MM.1S (cell line): ENCODE results near the gene C20orf141.
"Not testable (repeated sequence)": the region's sequence is repeated elsewhere in the genome, so short reads cannot be mapped to it uniquely, and the experiment has no call there.

Source experiments
- DNase-seq: peaks from one replicate; pipeline ENCODE4 v3.0.0-alpha.2; 2015
- H2AFZ ChIP-seq: fragments of 300-600 bp; sonication (generic); 2 replicates; pipeline ENCODE4 v1.6.0; 2016; ENCODE audit warnings: antibody characterized with exemption, low read length
- H3F3A ChIP-seq: fragments of 300-600 bp; sonication (generic); 2 replicates; pipeline ENCODE4 v1.6.1; 2016; ENCODE audit warnings: mild to moderate bottlenecking, antibody characterized with exemption, low read length, moderate library complexity, mixed read lengths; ENCODE audit not compliant: insufficient read depth
- H3K27ac ChIP-seq: fragments of 300-600 bp; sonication (generic); 2 replicates; pipeline ENCODE4 v1.5.1; 2016; ENCODE audit warnings: mild to moderate bottlenecking, low read length
- H3K27me3 ChIP-seq: fragments of 300-600 bp; sonication (generic); replicated peaks from 2 replicates; pipeline ENCODE4 v1.6.0; 2016; ENCODE audit warnings: low read length; ENCODE audit not compliant: insufficient read depth
- H3K36me3 ChIP-seq: fragments of 300-600 bp; sonication (generic); replicated peaks from 2 replicates; pipeline ENCODE4 v1.6.1; 2016; ENCODE audit warnings: mild to moderate bottlenecking, low read length, mixed read lengths; ENCODE audit not compliant: insufficient read depth
- H3K4me1 ChIP-seq: fragments of 300-600 bp; sonication (generic); 2 replicates; pipeline ENCODE4 v1.6.1; 2016; ENCODE audit warnings: low read length, mixed read lengths
- H3K4me2 ChIP-seq: fragments of 300-600 bp; sonication (generic); 2 replicates; pipeline ENCODE4 v1.6.0; 2016; ENCODE audit warnings: low read depth, low read length
- H3K4me3 ChIP-seq: fragments of 300-600 bp; sonication (generic); 2 replicates; pipeline ENCODE4 v1.5.1; 2016; ENCODE audit warnings: low read length, mixed read lengths
- H3K79me2 ChIP-seq: fragments of 300-600 bp; sonication (generic); 2 replicates; pipeline ENCODE4 v1.6.1; 2016; ENCODE audit warnings: mixed run types, low read length, mixed read lengths
- H3K9ac ChIP-seq: fragments of 300-600 bp; sonication (generic); 2 replicates; pipeline ENCODE4 v1.6.1; 2016; ENCODE audit warnings: low read length, mixed read lengths
- H3K9me2 ChIP-seq: fragments of 300-600 bp; sonication (generic); replicated peaks from 2 replicates; pipeline ENCODE4 v1.6.1; 2016; ENCODE audit warnings: mild to moderate bottlenecking, low read length, mixed read lengths; ENCODE audit not compliant: insufficient read depth
- H3K9me3 ChIP-seq: fragments of 300-600 bp; sonication (generic); replicated peaks from 2 replicates; pipeline ENCODE4 v1.6.1; 2016; ENCODE audit warnings: mild to moderate bottlenecking, low read length, mixed read lengths; ENCODE audit not compliant: insufficient read depth
- H4K20me1 ChIP-seq: fragments of 300-600 bp; sonication (generic); 2 replicates; pipeline ENCODE4 v1.6.1; 2016; ENCODE audit warnings: mild to moderate bottlenecking, low read length, moderate library complexity, mixed read lengths; ENCODE audit not compliant: insufficient read depth
- EZH2 ChIP-seq: fragments of 300-600 bp; sonication (generic); optimal IDR thresholded peaks from 2 replicates; pipeline ENCODE3; 2017; ENCODE audit warnings: low read depth, mild to moderate bottlenecking, antibody characterized with exemption, low read length, mixed read lengths
- EZH2phosphoT487 ChIP-seq: fragments of 300-600 bp; sonication (generic); IDR thresholded peaks from 2 replicates; pipeline ENCODE4 v1.6.1; 2018; ENCODE audit warnings: antibody characterized with exemption, low read length
- TF ChIP-seq, protein P1 (sequence below): fragments of 300-600 bp; sonication (generic); IDR thresholded peaks from 2 replicates; pipeline ENCODE4 v1.5.1; 2016; ENCODE audit warnings: antibody characterized with exemption, low read length, mixed read lengths

Gene C20orf141

DNA sequence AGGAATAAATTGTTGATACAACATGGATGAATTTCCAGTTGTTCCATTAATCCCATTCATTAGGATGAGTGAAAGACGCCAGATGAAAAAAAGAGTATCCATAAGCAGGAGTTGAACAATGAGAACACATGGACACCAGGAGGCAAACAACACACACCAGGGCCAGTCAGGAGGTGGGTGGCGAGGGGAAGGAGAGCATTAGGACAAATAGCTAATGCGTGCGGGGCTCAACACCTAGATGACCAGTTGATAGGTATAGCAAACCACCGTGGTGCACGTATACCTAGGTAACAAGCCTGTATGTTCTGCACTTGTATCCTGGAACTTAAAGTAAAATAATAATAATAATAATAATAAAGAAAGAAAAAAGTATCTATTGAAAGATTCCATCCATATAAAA, 14.6 kb downstream of the C20orf141 start:
- Histone ChIP-seq H4K20me1 (no peaks in the 10 kb centered on the region), H3F3A (0 out of 2 replicates have a peak, but pooled peaks cover 3% of the 10 kb centered on the region), H3K27me3 (no peaks in the 10 kb centered on the region), H3K36me3 (no peaks in the 10 kb centered on the region), H3K4me1 (0 out of 2 replicates have a peak, but pooled peaks cover 4% of the 10 kb centered on the region), H2AFZ (no peak overlapping the region), H3K9ac (no peak overlapping the region), H3K79me2 (no peaks in the 10 kb centered on the region), H3K27ac (no peak overlapping the region), H3K9me3 (no peaks in the 10 kb centered on the region), H3K4me2 (no peak overlapping the region), H3K4me3 (no peak overlapping the region), H3K9me2 (no peaks in the 10 kb centered on the region)
- TF ChIP-seq EZH2 (no peak), EZH2phosphoT487 (no peak)
- TF ChIP-seq, protein P1, sequence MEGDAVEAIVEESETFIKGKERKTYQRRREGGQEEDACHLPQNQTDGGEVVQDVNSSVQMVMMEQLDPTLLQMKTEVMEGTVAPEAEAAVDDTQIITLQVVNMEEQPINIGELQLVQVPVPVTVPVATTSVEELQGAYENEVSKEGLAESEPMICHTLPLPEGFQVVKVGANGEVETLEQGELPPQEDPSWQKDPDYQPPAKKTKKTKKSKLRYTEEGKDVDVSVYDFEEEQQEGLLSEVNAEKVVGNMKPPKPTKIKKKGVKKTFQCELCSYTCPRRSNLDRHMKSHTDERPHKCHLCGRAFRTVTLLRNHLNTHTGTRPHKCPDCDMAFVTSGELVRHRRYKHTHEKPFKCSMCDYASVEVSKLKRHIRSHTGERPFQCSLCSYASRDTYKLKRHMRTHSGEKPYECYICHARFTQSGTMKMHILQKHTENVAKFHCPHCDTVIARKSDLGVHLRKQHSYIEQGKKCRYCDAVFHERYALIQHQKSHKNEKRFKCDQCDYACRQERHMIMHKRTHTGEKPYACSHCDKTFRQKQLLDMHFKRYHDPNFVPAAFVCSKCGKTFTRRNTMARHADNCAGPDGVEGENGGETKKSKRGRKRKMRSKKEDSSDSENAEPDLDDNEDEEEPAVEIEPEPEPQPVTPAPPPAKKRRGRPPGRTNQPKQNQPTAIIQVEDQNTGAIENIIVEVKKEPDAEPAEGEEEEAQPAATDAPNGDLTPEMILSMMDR, result no peak
- no peak for DNase-seq

DNA sequence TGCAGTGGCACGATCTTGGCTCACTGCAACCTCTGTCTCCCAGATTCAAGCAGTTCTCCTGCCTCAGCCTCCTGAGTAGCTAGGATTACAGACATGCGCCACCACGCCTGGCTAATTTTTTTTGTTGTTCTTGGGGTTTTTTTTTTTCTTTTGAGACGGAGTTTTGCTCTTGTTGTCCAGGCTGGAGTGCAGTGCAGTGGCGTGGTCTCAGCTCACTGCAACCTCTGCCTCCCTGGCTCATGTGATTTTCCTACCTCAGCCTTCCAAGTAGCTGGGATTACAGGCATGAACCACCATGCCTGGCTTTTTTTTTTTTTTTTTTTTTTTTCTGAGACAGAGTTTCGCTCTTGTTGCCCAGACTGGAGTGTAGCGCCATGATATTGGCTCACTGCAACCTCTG, 16.4 kb downstream of the C20orf141 start:
- not testable (repeated sequence) for H2AFZ ChIP-seq, H3K27ac ChIP-seq, H3K4me1 ChIP-seq, H4K20me1 ChIP-seq, H3K36me3 ChIP-seq, H3K9me3 ChIP-seq, H3K9ac ChIP-seq, H3K9me2 ChIP-seq, H3K79me2 ChIP-seq, H3K4me3 ChIP-seq, H3K27me3 ChIP-seq, H3K4me2 ChIP-seq, DNase-seq, H3F3A ChIP-seq

DNA sequence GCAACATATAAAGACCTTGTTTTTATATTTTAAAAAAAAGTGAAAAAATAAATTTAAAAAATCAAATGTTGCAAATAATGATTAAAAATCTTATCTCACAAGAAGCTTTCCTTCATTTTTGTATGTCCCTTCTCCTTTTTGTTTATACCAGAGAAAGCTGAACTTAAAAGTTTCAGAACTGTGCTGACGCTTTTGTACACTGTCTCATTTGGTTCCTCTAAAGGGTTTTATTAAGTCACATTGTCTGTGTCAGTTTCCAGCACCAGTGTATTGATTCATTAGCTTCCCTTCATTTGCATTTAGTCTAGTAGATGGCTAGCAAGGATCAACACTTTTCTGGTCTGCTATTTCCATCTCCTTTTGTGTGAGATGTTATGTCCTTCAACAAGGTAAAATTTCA, 19.0 kb downstream of the C20orf141 start:
- Histone ChIP-seq H3K79me2 (no peaks in the 10 kb centered on the region), H3K4me2 (no peak overlapping the region), H4K20me1 (no peaks in the 10 kb centered on the region), H3K27me3 (no peaks in the 10 kb centered on the region), H3K9ac (no peak overlapping the region), H3K4me1 (no peaks in the 10 kb centered on the region), H3K27ac (no peak overlapping the region), H2AFZ (no peak overlapping the region), H3K36me3 (no peaks in the 10 kb centered on the region), H3F3A (no peaks in the 10 kb centered on the region), H3K9me3 (no peaks in the 10 kb centered on the region), H3K4me3 (no peak overlapping the region), H3K9me2 (no peaks in the 10 kb centered on the region)
- DNase-seq, result no peak
- TF ChIP-seq EZH2, result no peak
- no peak for TF ChIP-seq EZH2phosphoT487
- TF ChIP-seq, protein P1, result no peak

DNA sequence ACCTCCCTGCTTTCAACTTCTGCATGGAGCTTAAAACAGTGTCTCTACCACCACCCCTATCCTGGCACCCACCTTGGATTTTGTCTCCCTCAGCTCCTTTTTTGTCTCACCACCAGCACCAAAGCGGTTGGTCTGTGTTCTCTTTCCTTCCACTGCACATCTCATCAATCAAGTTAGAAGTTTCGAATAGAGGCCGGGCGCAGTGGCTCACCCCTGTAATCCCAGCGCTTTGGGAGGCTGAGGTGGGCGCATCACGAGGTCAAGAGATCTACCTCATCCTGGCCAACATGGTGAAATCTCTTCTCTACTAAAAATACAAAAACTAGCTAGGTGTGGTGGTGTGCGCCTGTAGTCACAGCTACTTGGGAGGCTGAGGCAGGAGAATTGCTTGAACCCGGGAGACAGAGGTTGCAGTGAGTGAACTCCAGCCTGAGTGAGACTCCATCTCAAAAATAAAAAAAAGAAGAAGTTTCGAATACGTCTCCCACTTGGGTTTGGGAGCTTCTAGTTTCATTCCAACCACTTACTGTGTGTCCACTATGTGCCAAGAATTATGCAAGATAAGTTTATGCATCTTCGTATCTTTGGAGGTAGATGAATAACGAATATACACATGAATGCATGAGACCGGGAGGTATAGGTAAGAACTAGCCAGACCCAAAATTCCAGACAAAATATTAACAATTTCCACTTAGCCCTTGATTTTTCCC, 19.8 kb downstream of the C20orf141 start:
- Histone ChIP-seq H3F3A (no peaks in the 10 kb centered on the region), H2AFZ (no peak overlapping the region), H3K4me1 (peaks cover under 1% of the 10 kb centered on the region; the same call in 1 of the 2 replicates), H3K9me2 (no peaks in the 10 kb centered on the region), H3K9me3 (no peaks in the 10 kb centered on the region), H4K20me1 (no peaks in the 10 kb centered on the region), H3K9ac (no peak overlapping the region), H3K27me3 (no peaks in the 10 kb centered on the region), H3K4me2 (no peak overlapping the region), H3K36me3 (no peaks in the 10 kb centered on the region), H3K79me2 (no peaks in the 10 kb centered on the region), H3K4me3 (no peak overlapping the region), H3K27ac (no peak overlapping the region)
- TF ChIP-seq EZH2, result no peak
- TF ChIP-seq, protein P1, result no peak
- no peak for TF ChIP-seq EZH2phosphoT487
- DNase-seq, result no peak
